Activated CD4-positive, alpha-beta memory T cell treated with anti-CD3 and anti-CD28 coated beads, Interleukin-2, amount 10 ng/mL, durations not matched to agents 7 days and 5 days (primary cell): ENCODE data around the gene ANKRD33B. TPM values are rescaled to one million over a fixed set of nuclear protein-coding genes. Genes with fewer than 3 reads are reported as not detected.
"Not testable (repeated sequence)": the region's sequence is repeated elsewhere in the genome, so short reads cannot be mapped to it uniquely, and the experiment has no call there.

Experiments
- CTCF ChIA-PET: fragments of 350-600 bp; sonication (Branson Sonifier 250); formaldehyde crosslinking; loops from one replicate; lab custom pipeline; 2021; ENCODE audit warnings: antibody characterized with exemption, inconsistent platforms; lab: Charles Lee
- POLR2A ChIA-PET: fragments of 350-600 bp; sonication (Branson Sonifier 250); formaldehyde crosslinking; loops from one replicate; lab custom pipeline; 2021; ENCODE audit warnings: antibody characterized with exemption; lab: Charles Lee
- DNase-seq: peaks from one replicate; pipeline ENCODE4 v3.0.0-alpha.2; 2020
- H3K27ac Mint-ChIP-seq: one replicate; pipeline ENCODE4 v1.8.0; 2021; ENCODE audit warnings: mild to moderate bottlenecking, mixed read lengths
- H3K27me3 Mint-ChIP-seq: one replicate; pipeline ENCODE4 v1.8.0; 2021; ENCODE audit warnings: mixed read lengths
- H3K36me3 Mint-ChIP-seq: one replicate; pipeline ENCODE4 v1.8.0; 2021; ENCODE audit warnings: low read depth, mixed read lengths
- H3K4me1 Mint-ChIP-seq: one replicate; pipeline ENCODE4 v1.8.0; 2021; ENCODE audit warnings: mixed read lengths
- H3K4me3 Mint-ChIP-seq: one replicate; pipeline ENCODE4 v1.8.0; 2021; ENCODE audit warnings: mild to moderate bottlenecking, mixed read lengths
- H3K9me3 Mint-ChIP-seq: one replicate; pipeline ENCODE4 v1.8.0; 2021; ENCODE audit warnings: mixed read lengths
- total RNA-seq, 2 experiments: library from RNA; stranded (reverse); gene quantifications; one replicate each; pipeline ENCODE4 v1.2.3, GENCODE V29; 2021

ANKRD33B gene
- total RNA-seq = 1 to 10 TPM; 9.5 to 9.9 TPM

DNA sequence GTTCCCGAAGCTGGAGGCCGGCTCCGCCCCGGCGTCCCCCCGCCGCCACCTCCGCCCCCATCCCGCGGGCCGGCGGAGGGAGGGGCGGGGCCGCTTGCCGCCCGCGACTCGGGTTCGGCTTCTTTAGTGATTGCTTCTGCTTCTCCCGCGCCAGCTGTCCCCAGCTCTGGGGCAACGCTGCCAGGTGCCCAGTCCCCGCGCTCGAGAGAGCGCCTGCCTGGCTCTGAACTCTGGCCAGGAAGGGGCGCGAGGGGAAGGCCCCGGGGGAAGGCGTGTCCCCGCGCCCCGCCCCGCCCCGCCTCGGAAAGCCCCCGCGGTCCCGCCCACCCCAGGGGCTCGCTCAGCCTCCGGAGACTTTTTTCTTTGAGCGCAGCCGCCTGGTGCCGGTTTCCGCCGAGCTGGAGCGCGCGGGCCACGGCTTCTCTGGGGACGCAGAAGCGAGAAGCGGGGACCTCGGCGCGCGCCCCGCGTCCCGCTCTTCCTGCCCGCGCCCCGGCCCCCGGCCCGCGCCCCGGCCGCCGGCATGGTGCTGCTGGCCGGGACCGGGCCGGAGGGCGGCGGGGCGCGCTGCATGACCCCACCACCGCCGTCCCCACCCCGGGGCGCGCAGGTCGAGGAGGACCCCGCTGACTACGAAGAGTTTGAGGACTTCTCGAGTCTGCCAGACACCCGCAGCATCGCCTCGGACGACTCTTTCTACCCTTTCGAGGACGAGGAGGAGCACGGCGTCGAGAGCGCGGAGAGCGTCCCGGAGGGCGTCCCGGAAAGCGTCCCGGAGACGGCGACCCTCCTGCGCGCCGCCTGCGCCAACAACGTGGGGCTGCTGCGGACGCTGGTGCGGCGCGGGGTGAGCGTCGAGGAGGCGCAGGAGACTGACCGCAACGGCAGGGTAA is at the start of gene ANKRD33B:
Gene ANKRD33B (plus strand): TSS at position 126 of the 893 bp plus-strand sequence. CDS start 398 bp downstream, at position 524.
- CTCF ChIA-PET = no interaction called here
- DNase-seq = peak; percentile 84
- POLR2A ChIA-PET = interaction anchor here (0.6 to 1.4 kb wide), 9 partner anchors 11 to 211 kb away, joined by 3 to 7 read pairs (median 4); no protein-coding TSS in a partner anchor
- no peaks in the 10 kb centered on the region for H3K9me3 Mint-ChIP-seq
- peak within 1 kb of the TSS; percentile 88 for H3K4me3 Mint-ChIP-seq
- H3K27me3 Mint-ChIP-seq = peaks cover 28% of the 10 kb centered on the region
- peak within 1 kb of the TSS; percentile 49 for H3K27ac Mint-ChIP-seq
- H3K4me1 Mint-ChIP-seq = peaks cover 38% of the 10 kb centered on the region
- no peaks in the 10 kb centered on the region for H3K36me3 Mint-ChIP-seq

DNA sequence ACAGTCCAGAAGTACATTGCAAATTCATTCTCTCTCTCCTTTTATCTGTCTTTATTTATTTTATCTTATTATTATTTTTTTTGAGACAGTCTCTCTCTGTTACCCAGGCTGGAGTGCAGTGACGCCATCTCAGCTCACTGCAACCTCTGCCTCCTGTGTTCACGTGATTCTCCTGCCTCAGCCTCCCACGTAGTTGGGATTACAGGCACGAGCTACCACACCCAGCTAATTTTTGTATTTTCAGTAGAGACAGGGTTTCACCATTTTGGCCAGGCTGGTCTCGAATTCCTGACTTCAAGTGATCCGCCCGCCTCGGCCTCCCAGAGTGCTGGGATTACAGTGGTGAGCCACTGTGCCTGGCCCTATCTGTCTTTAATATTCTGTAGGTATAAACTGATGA is 49.3 kb upstream of the ANKRD33B start:
- H3K36me3 Mint-ChIP-seq, POLR2A ChIA-PET, H3K4me3 Mint-ChIP-seq, H3K27me3 Mint-ChIP-seq, CTCF ChIA-PET, H3K9me3 Mint-ChIP-seq, DNase-seq, H3K4me1 Mint-ChIP-seq, H3K27ac Mint-ChIP-seq: not testable (repeated sequence)

DNA sequence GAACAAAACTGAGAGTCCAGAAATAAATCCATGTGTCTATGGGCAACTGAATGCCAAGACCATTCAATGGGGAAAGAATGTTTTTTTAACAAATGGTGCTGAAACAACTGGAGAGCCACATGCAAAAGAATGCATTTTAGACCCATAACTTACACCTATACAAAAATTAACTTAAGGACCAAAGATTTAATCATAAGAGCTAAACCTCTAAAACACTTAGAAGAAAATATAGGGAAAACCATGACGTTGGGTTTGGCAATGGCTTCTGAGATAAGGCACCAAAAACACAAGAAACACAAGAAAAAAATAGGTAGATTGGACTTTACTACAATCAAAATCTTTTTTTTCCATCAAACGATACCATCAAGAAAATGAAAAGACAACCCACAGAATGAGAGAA is 48.4 kb upstream of the ANKRD33B start:
- POLR2A ChIA-PET = no interaction called here
- no peaks in the 10 kb centered on the region for H3K9me3 Mint-ChIP-seq

GRCh38 chr5:10518347-10518746 is 45.5 kb upstream of the ANKRD33B start:
- POLR2A ChIA-PET = no interaction called here
- CTCF ChIA-PET = no interaction called here
- no peaks in the 10 kb centered on the region for H3K4me1 Mint-ChIP-seq

More for the DNA sequence above, 48.4 kb upstream of the ANKRD33B start:
- Mint-ChIP-seq H3K36me3 (no peaks in the 10 kb centered on the region), H3K4me3 (no peak overlapping the region), H3K27ac (no peak overlapping the region), H3K4me1 (no peaks in the 10 kb centered on the region), H3K27me3 (peaks cover 9% of the 10 kb centered on the region)
- CTCF ChIA-PET = no interaction called here
- DNase-seq = no peak

GRCh38 chr5:10519729-10520128 is 44.1 kb upstream of the ANKRD33B start:
- POLR2A ChIA-PET = no interaction called here
- DNase-seq = no peak
- Mint-ChIP-seq H3K4me1 (no peaks in the 10 kb centered on the region), H3K9me3 (peaks cover 11% of the 10 kb centered on the region), H3K27me3 (peaks cover 9% of the 10 kb centered on the region), H3K36me3 (no peaks in the 10 kb centered on the region), H3K4me3 (no peak overlapping the region), H3K27ac (no peak overlapping the region)
- CTCF ChIA-PET = interaction anchor here (1.2 to 1.6 kb wide), 2 partner anchors 11 to 22 kb away, joined by 5 to 7 read pairs; no protein-coding TSS in a partner anchor

More at GRCh38 chr5:10518347-10518746, 45.5 kb upstream of the ANKRD33B start:
- DNase-seq = no peak
- Mint-ChIP-seq H3K4me3 (no peak overlapping the region), H3K27me3 (peaks cover 9% of the 10 kb centered on the region), H3K9me3 (peaks cover 11% of the 10 kb centered on the region), H3K27ac (no peak overlapping the region), H3K36me3 (no peaks in the 10 kb centered on the region)

DNA sequence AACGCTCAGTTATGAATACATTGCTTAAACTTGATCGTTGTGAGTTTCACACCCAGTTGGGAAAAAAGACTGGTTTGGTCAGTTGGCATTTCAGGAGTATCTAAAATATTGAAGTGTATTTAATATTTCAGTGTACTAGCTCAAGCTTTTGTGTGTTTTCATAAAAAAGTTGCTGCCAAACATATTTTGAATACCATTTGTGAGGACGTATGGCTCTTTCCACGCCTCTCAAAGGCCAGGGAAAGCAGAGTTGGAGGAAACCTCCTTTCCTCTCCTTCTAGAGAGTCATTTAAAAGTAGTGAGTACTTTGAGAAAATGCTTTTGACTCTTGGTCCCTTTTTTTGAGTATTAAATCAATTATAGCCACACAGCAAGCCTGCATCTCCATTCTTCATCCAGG is 43.2 kb upstream of the ANKRD33B start:
- H3K27ac Mint-ChIP-seq = no peak overlapping the region
- peaks cover 4% of the 10 kb centered on the region for H3K27me3 Mint-ChIP-seq
- no peaks in the 10 kb centered on the region for H3K36me3 Mint-ChIP-seq
- DNase-seq = no peak
- H3K9me3 Mint-ChIP-seq = peaks cover 11% of the 10 kb centered on the region
- POLR2A ChIA-PET = no interaction called here
- H3K4me1 Mint-ChIP-seq = no peaks in the 10 kb centered on the region
- no peak overlapping the region for H3K4me3 Mint-ChIP-seq
- CTCF ChIA-PET = interaction anchor here (0.6 to 1.6 kb wide), 4 partner anchors 12 to 107 kb away, joined by 4 to 7 read pairs (median 4); no protein-coding TSS in a partner anchor

DNA sequence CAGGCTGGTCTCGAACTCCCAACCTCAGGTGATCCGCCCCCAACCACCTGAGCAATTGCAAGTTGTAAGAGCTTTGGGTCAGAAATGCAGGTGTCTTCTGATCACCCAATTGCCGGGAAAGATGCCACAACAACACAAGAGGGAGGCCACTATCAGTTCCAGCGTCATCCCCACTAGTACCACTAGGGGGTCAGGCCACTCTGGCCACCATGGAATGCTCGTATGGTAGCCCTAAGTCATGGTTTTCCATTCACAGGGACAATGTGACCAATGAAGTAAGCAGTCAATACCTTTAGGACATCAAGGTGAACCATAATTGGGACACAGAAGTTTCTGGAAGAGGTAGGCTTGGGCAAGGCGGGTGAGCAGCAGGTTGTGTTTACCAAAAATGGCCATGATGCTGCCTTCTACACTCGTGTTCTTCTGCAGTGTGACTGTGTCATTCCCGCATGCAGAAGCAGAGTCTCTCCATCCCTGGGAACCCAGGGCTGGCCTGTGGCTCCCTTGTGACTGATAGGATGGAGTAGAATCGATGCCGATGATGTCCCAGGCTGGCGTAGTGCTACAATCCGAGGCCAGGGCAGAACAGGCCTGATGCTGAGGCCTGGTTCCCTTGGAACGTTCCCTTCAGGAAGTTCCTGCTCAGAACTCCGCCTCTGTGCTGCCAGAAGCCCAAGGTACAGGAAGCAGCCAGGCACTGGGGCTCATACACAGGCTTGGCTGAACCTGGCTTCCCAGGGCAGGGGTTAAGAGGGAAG is 42.2 kb upstream of the ANKRD33B start:
- no peak for DNase-seq
- H3K36me3 Mint-ChIP-seq = no peaks in the 10 kb centered on the region
- POLR2A ChIA-PET = no interaction called here

GRCh38 chr5:10522224-10522611 is 41.7 kb upstream of the ANKRD33B start:
- Mint-ChIP-seq H3K27ac (no peak overlapping the region), H3K9me3 (peaks cover 11% of the 10 kb centered on the region), H3K27me3 (peaks cover 5% of the 10 kb centered on the region), H3K4me1 (no peaks in the 10 kb centered on the region), H3K4me3 (no peak overlapping the region), H3K36me3 (no peaks in the 10 kb centered on the region)
- ChIA-PET CTCF (no interaction called here), POLR2A (no interaction called here)
- DNase-seq = no peak

More for the DNA sequence above, 42.2 kb upstream of the ANKRD33B start:
- Mint-ChIP-seq H3K4me1 (no peaks in the 10 kb centered on the region), H3K4me3 (no peak overlapping the region), H3K9me3 (peaks cover 11% of the 10 kb centered on the region), H3K27ac (no peak overlapping the region), H3K27me3 (peaks cover 7% of the 10 kb centered on the region)
- CTCF ChIA-PET = interaction anchor here (1.0 kb wide), 1 partner anchor 106 kb away, joined by 4 read pairs; no protein-coding TSS in a partner anchor

GRCh38 chr5:10524376-10525123 is 39.3 kb upstream of the ANKRD33B start:
- Mint-ChIP-seq H3K27ac (no peak overlapping the region), H3K4me3 (no peak overlapping the region), H3K27me3 (peaks cover 8% of the 10 kb centered on the region), H3K4me1 (peaks cover 3% of the 10 kb centered on the region), H3K9me3 (peaks cover 11% of the 10 kb centered on the region), H3K36me3 (no peaks in the 10 kb centered on the region)
- POLR2A ChIA-PET = no interaction called here
- CTCF ChIA-PET = no interaction called here
- no peak for DNase-seq

DNA sequence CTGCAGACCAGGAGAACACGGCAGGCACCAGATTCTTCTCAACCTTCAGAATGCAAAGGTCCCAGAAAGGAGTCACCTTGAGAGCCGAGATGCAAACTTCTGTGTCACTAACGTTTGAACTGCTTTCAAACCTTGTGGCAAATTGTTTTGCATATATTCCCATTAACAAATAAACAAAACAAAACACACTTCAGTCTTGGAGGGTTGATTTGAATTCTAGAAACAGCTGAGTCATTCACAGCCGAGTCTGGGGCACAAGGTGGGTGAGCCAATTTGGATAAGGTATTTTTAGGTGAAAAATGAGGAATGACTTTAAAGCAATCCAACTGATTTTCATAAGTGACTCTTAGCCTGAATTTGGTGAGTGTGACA is 38.8 kb upstream of the ANKRD33B start:
- peaks cover 11% of the 10 kb centered on the region for H3K9me3 Mint-ChIP-seq
- no peak overlapping the region for H3K4me3 Mint-ChIP-seq
- H3K4me1 Mint-ChIP-seq = peaks cover 3% of the 10 kb centered on the region
- ChIA-PET CTCF (no interaction called here), POLR2A (no interaction called here)
- H3K36me3 Mint-ChIP-seq = no peaks in the 10 kb centered on the region
- H3K27ac Mint-ChIP-seq = no peak overlapping the region
- H3K27me3 Mint-ChIP-seq = peaks cover 8% of the 10 kb centered on the region
- no peak for DNase-seq

DNA sequence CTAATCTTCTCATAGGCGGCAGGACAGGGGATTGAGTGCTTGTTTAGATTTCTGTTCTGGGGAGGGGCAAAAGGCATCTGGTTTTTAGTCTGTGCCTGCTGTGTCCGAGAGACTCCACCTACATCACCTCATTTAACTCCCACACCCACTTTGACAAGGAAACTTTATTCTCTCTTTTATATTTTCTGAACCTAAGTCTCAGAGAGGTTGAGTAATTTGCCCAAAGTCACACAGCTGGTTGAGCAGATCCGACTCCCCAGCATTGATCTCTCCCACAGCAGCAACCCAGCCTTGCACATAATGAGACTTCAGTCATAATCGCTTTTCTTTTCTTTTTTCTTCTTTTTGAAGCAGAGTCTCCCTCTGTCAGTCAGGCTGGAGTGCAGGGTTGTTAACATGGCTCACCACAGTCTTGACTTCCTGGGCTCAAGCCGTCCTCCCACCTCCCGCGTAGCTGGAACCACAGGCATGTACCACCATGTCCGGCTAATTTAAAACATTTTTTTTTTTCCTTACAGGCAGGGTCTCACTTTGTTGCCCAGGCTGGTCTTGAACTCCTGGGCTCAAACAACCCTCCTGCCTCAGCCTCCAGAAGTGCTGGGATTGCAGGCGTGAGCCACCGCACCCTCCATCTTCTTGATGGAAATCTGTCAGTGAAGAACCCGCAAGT is 36.5 kb upstream of the ANKRD33B start:
- Mint-ChIP-seq H3K27me3 (peaks cover 15% of the 10 kb centered on the region), H3K4me1 (peaks cover 3% of the 10 kb centered on the region), H3K36me3 (no peaks in the 10 kb centered on the region), H3K9me3 (peaks cover 12% of the 10 kb centered on the region), H3K27ac (no peak overlapping the region), H3K4me3 (no peak overlapping the region)
- POLR2A ChIA-PET = interaction anchor here (0.6 kb wide), 1 partner anchor 44 kb away, joined by 3 read pairs; no protein-coding TSS in a partner anchor
- DNase-seq = no peak
- CTCF ChIA-PET = no interaction called here
